DOHH2 (cell line): ENCODE measurements around the gene HBA2.
"Not testable (repeated sequence)": the region's sequence is repeated elsewhere in the genome, so short reads cannot be mapped to it uniquely, and the experiment has no call there.

Source experiments
- CTCF ChIP-seq: fragments of 200-600 bp; sonication (generic); IDR thresholded peaks from one replicate; pipeline ENCODE4 v1.5.1; 2014; ENCODE audit warnings: antibody characterized with exemption, mild to moderate bottlenecking, low read depth, low read length; ENCODE audit not compliant: poor library complexity, severe bottlenecking
- EZH2phosphoT487 ChIP-seq: fragments of 200-600 bp; sonication (generic); IDR thresholded peaks from 2 replicates; pipeline ENCODE4 v1.6.1; 2017; ENCODE audit warnings: borderline replicate concordance, mild to moderate bottlenecking, antibody characterized with exemption, low read length, moderate library complexity, mixed read lengths

- TF ChIP-seq CTCF, EZH2phosphoT487: not testable (repeated sequence)
Observed at GRCh38 chr16:204046-204445, 31.4 kb downstream of the HBA2 start.
